Endothelial cell of hepatic sinusoid (primary cell): ENCODE measurements around the gene KLHL33.

Source experiments
- in situ Hi-C: cut with HindIII; loops from 2 replicates; pipeline ENCODE4 v1.10.0; 2017; ENCODE audit warnings: low sequenced_read_pairs

Gene KLHL33

DNA sequence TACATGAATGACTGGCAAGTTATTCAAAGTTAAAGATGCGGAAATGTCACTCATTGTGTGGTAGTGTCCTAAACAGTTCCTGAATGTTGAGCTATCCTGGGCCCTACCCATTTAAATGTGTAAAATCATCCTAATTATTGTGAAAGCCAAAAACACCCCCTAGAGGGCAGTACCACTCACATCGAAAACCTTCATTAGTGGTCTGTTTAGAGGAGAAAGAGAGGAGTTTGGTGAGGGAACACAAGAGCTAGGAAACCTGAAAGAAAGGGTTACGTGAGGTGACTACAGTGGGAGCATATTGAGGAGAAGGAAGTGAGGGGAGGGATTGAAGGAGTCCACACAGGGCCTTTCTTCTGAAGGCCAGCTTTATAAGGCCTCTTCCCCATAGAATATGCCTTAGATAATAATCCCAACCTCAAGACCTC is 20.2 kb downstream of the KLHL33 start:
- in situ Hi-C loops, result no loop called here

DNA sequence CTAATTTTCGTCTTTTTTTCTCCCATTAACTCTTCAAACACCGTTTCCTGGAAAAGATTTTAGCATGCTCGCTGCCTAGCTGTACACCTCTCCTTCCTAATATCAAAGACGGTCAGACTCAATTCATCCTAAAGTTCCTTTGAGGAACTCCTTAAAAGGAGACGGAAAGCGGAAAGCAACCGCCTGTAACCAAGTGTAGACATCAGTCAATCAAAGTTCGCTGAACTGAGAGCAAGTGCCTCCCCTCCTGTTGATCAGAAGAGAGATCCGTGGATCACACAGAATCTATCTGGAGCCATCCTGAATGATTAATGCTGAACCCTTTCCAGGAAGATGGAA is 22.3 kb downstream of the KLHL33 start:
- in situ Hi-C loops, result no loop called here

DNA sequence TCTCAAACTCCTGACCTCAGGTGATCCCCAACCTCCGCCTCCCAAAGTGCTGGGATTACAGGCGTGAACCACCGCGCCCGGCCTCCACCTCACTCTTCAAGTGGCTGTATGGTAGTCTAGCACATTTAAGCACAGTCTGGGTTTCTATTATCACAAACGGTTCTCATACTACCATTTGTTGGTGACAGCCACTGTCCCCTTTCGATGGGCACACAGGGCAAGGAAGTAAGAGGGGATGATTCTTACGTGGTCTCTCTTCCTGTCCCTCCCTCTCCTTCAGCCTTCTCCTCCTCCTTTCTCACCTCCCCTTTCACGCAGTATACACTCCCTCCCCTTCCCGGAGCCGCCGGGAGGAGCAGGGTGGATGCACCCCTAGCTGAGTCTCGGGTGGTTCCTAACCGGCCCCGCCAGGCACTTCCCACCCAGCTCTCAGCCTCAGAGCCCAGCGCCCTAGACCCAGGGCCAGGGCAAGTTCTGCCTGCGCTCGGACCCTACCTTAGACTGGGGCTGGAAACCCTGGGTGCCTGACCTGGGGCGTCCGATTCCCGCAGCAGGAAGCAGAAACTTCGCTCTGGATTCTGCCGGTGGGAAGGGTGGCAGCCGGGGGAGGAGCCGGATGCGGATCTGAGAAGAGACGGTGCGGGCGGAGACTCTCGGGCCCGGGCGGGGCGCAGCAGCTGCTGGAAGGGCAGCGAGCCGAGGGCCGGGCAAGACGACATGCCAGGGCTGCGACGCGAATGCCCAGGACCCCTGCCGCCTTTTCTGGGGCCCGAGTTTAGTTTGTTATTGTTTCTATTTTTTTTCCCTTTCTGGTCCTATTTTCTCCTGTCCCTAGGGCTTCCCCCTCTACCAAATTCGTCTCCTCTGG is 22.9 kb downstream of the KLHL33 start, which contains the start of gene TEP1:
TEP1 (minus strand) TSS at position 626 of the 868 bp plus-strand sequence. CDS start 5,062 bp downstream, outside the sequence.
- in situ Hi-C loops, result no loop called here

DNA sequence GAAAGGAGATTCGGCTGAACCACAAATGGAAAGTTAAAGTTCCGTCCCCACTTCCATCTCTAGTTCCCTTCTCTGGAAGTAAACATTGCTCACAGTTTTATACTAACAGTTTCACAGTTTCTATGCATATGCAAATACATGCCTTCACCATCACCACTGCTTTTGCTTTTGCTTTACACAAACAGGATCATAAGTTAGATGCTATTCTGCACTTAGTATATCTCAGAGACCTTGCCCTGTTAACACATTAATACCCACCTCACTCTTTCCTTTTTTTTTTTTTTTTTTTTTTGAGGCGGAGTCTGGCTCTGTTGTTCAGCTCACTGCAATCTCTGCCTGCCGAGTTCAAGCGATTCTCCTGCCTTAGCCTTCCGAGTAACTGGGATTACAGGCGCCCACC is 23.6 kb downstream of the KLHL33 start:
- in situ Hi-C loops, result no loop called here

DNA sequence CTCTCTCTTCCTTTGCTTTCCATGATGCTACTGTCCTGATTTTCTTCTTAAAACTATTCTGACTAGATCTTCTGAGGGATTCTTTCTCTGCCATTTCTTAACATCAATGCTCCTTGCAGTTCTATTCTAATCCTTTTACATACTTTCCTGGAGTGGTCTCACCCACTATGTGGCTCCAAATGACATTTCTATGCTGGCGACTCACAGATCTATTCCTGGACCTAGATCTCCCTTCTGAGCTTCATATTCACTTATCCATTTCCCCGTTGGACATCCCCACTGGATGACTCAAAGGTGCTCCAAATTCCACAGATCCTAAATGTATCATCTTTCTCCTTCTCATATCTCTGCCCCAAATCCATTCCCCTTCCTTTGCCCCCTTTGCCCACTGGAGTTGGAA is 26.7 kb downstream of the KLHL33 start:
- in situ Hi-C loops, result no loop called here

DNA sequence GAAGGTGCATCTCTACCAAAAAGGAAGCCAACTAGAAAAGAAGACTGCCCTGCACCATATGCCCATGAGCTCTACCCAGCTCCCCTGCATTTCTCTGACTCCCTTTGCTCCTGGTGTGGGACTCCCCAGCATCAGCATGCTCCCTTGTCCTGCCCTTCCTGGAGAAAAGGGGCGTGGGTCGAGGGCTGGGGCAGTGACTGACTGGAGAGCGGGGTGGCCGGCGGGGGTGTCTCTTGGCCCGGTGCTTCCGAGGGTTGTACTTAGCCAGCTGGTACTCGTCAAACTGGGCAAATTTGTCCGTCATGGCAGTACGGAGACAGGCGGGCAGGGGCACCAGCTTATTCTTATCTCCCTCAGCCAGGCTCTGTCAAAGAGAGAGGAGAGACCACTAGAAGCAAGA is 32.4 kb downstream of the KLHL33 start:
- in situ Hi-C loops, result no loop called here

DNA sequence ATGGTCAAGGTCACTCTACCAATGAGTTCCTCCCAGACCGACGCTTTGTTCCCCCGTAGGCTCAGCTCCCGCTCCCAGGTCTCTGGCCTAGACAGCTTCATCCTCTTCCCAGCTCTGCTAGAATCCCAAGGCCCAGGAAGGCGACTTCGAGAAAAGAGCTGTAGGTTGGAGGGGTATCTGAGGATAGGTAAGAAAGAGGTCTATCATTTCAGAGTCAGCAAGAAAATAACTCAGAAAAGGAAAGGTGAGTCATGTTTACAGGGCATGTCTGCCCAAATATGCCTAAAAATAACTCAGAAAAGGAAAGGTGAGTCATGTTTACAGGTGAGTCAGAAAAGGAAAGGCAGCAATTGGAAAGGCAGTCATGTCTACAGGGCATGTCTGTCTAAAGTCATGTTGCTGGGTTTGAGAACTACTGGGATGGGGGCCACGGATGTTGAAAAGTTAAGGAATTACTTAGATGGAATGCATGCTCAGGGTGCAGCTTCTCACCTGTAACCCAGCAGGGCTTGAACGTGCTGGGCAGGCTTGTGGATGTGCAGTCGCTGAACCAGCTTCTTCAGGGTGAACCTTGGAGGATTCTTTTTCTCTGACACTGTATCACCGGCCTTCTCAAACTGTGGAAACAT is 34.9 kb downstream of the KLHL33 start:
- in situ Hi-C loops, result no loop called here

DNA sequence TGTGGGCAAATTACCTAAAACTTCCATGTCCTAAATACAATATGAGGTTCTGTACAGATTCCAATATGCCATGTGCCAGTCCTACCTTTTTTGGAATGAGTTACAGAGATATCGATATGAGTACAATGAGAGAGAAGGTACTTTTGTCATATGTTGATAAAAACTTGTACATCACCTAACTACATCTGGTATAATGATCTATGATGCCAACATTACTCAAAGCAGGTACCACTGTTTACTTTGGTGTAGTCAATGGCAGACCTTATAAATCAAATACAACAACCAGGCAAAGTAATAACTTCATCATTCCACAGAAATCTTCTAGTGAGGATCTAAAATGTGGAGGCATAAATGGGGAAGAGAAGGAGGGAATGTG is 35.4 kb downstream of the KLHL33 start:
- in situ Hi-C loops, result no loop called here

DNA sequence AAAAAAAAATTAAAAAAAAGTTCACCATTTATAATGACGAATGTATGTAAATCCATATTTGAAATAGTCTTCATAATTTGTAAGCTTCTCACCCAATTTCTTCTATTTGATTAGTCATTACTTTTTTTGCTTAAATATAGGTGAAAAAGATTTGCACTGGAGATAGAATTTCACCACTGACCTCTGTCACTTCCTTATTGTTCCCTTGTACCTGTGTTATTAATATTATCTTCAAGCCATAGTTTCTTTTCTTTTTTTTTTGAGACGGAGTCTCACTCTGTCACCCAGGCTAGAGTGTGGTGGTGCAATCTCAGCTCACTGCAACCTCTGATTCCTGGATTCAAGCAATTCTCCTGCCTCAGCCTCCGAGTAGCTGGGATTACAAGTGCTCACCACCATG is 38.5 kb downstream of the KLHL33 start:
- in situ Hi-C loops, result loop anchor here (5.0 kb wide), 2 partner anchors 45 to 75 kb away; no protein-coding TSS in a partner anchor

DNA sequence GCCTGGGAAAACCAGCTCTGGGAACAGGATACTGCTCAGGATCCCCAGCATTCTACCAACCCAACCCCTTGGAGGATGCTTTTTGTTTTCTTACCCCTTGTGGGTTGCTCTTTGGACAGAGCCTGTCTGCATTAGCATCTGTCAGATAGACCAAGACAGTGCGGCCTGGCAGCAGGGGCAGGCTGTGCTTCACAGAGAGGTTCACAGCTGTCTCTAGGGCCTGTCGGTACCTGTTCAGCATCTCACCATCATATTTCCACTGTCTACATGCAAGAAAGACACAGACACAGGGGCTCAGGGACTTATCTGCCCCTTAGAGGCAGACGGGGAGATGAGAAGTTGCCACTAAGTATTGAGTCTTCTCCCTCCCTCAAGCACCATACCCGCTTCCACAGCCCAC is 44.5 kb downstream of the KLHL33 start:
- in situ Hi-C loops, result no loop called here

DNA sequence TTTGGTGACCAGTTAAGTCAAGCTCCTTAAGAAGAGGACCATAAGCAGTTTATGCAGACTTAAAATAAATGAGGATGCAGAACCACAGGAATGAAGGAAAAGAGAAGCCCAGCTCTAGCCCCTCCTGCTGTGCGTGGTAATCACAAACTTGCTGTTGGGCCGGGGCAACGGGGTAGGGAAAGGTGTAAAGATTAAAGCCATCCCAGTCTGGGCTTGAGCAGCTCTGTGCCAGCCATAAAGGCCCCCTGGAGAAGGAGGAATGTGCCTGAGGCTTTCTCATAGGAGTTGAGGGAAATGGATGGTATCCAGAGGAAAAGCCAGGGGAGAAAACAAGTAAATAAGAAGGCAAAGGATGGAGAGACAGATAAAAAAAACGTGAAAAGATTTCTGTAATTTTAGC is 47.8 kb downstream of the KLHL33 start:
- in situ Hi-C loops, result no loop called here

DNA sequence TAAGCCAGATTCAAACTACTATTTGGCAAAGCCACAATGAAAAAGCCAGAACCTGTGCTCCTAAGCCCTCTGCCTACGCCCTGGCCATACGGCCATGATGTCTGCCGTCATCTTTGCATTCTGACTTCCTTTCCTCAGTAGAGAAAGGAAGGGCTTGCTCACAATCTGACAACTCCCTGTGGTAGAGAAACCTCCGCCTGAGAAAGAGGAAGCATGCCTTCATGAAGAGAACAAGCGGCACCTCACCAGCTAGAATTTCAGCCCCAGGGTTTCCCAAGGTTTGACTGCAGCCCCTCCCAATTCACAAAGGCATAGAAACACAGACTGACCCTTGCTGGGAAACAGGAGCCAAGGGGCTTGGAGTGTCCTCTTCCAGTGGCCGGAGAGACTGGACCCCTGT is 48.4 kb downstream of the KLHL33 start:
- in situ Hi-C loops, result no loop called here

DNA sequence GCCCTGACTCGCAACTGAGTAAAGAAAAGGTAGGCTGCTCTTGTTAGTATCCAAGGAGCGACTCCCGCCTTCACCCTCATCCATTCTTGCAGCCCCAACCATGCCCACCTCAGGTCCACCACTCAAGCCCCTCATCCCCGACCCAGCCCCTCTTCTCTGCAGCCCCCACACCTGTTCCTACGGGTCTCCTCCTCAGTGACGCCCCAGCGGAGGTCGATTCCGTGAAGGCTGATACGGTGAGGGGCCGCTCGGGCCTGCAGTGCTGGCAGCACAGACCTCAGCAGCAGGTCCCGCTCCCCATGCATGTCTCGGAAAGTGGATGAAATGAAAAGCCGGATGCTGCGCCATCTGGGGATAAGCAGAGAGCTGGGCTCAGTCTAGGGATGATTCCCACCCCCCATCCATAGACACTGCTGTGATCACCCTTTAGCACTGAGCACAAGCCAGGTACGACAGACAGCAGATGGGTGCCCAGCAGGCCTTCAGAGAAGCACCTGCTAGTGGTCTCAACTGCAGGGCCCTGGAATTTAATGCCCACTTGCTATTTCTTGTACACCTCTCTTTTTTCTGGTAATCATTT is 49.6 kb downstream of the KLHL33 start:
- in situ Hi-C loops, result no loop called here

DNA sequence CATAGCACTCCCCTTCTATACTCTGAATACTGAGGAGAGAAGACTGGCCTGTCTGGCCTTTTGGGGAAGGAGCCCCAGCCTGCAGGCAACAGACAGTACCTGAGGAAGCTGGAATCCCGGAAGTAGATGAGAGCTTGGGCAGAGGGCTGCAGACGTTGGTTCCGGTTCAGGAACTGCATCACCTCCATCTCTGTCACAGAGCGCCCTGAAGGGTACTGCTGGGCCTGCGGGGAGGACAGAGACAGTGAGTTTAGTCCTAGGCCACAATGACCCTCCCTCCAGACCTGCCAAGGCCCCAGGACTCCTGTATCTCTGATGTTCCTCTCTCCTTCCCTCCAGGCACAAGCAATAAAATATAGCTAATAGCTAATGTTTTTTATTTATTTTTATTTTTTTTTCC is 51.1 kb downstream of the KLHL33 start:
- in situ Hi-C loops, result no loop called here

DNA sequence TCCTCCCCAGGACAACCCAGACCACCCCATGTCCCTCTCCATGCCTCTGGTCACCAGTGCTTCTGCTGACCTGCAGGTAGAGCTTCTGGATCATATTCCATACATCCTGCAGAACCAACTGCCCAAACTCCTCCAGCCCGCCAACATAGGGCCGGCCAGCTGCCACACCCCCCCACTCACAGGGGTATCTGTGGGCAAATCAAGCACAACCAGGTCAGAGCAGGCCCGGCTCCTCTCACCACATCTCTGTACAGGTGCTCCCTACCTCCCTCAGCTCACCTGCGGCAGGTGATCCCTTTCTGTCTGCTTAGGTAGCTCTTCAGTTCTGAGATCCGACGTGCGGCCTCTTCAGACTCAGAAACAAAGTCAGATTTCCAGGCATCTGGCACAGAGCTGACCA is 51.6 kb downstream of the KLHL33 start:
- in situ Hi-C loops, result no loop called here

DNA sequence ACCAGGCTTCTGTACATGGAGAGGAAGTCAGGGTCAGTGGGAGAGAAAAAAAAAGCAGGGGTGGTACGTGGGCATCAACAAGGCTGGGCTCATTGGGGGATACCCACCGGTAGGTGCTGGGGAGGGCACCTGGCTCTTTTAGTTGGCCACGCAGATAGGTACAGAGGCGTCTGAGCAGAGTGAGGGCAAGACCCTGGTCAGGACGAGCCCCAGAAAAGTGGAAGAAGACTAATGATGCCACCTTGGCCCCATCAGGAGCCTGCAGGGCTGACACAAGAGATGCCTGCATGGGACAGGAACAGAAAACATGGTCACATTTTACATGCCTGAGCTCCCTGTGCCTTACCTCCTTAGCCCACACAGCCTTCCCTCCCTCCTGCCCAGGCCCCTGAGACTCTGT is 52.3 kb downstream of the KLHL33 start:
- in situ Hi-C loops, result no loop called here

DNA sequence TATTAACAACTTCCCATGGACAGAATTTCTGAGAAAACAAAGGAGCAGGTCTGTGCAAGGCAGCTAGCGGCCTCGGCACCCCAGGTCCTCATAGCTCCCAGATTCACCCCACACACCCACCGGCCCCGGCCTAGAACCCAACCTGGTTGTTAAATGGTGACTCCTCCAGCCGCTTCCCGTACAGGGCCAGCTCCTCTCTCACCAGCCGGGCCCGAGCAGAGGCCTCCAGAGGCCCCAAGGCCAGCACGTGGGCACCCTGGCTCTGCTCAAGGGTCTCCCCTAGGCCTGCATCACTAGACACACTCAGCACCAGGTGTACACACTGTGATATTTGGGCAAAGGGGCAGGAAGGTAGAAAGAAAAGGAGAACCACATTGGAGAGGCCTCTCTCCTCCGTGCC is 52.9 kb downstream of the KLHL33 start:
- in situ Hi-C loops, result no loop called here

DNA sequence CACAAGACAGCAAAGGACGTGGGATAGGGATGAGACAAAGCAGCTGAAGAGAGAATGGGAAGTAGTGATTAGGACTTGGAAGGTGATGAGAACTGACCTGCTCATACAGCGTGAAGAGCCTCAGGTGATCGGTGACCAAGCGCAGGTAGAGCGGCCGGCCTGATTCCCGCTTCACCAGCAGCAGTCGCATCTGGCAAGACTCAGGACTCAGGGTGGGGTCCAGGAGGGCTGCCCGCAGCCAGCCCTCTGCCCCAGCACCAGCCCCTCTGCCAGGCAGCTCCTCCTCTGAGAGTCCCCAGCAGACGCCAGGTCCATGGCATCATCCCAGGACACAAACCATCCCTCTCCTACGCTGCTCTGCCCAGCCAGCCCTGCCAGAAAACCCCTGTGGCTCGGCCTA is 53.4 kb downstream of the KLHL33 start:
- in situ Hi-C loops, result no loop called here

DNA sequence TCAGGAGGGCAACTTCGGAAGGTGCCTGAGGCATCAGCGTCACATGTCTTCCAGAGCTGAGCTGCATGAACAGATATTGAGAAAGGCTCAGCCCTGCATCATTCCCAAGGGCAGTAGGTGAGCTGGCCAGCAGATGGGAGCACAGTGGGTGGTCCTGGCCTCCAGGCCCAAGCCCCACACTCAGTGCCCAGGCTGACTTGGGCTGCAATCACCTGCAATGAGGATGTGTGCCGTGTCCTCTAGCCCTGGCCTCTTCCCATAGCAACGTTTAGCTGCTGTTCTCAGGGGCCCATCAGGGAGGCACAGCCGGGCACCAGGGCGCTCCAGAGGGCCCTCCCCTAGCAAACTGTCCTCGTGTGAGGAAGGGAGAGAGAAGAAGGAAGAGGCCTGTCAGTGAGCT is 54.6 kb downstream of the KLHL33 start:
- in situ Hi-C loops, result no loop called here

DNA sequence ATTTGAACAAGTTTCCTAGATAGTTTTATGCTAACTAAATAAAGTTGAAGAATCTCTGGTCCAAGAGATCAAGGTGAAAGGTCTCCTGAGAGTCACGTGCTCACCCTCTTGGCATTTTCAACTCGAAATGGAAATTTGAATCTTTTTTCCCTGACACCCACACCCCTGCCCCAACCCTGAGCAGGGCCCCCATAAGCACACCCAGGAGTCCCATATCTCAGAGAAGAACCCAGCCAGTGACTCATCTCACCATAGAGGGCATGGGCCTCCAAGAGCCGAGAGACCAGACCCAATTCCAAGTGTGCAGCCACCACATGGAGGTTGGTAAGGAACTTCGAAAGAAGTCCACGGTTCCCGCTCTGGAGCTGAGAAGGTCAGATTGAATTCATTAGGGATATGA is 55.3 kb downstream of the KLHL33 start:
- in situ Hi-C loops, result no loop called here

DNA sequence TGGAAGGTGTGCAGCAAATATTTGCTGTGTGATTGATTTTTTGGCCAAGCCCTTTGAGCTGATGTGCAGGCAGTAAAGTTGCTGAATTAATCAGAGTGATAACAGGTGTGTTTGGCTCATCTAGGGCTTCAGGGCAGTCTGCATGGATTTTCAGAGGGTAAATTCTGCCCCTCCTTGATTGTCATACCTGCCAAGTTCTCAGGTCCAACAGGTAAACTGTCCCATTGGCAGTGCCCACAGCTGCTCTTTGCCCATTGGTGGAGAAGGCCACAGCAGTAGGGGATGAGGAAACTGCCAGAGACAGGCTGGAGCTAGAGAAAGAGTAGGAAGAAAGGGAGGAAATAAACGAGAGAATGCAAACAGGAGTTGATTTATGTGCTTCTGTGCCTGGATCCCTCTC is 56.2 kb downstream of the KLHL33 start:
- in situ Hi-C loops, result no loop called here

DNA sequence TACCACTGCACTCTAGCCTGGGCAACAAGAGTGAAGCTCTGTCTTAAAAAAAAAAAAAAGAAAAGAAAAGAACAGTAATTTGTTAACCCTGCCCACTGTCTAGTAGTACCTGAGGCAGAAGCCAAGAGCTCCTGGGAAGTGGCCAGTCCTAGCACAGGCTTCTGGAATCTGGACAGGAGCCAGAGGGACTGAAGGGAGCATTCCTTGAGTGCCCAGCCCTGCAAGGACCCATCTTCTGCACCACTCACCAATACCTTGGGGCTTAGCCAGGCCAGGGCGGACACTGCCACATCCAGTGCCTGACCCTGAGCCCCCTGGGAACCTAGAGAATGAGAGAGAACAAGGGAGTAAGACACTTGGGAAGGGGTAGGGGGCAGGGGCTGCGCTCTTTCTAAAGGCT is 58.8 kb downstream of the KLHL33 start:
- in situ Hi-C loops, result no loop called here
